Measurements from ENCODE around the gene YIPF3.

DNA sequence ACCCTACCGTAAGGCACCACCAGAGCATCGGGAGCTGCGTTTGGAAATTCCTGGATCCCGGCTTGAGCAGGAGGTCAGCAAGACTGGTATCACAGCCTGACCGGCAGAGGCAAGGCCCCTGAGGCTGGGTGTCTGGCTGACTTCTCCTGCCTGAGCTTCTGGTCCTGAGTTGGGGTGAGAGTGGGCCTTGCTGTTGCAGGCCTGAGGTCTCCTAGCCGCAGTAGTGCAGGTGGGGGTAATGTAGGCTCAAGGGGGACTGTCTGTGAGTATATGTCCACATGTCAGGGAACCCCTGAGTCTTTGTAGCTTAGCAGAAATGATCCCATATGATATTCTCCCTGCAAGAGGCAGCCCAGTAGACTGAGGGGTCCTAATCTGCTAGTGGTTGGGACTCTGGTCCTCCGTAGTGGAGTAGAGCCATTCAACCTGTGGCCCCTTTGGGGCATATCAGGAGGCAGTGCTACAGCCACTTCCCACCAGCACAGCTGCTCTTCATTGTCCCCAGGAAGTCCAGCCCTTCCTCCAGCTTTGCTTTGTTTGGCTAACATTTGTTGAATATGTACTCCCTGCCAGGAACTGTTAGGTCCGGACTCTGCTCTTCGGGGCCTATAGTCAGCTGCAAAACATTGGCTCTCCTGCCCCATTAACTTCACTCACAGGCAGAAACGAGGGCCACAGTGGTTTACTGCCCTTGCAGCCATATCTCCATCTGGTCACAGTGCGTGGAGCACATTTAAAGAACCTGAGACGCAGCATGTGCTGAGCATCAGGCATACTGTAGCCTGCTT, 17.5 kb downstream of the YIPF3 start:
- TF ChIP-seq, protein P1, sequence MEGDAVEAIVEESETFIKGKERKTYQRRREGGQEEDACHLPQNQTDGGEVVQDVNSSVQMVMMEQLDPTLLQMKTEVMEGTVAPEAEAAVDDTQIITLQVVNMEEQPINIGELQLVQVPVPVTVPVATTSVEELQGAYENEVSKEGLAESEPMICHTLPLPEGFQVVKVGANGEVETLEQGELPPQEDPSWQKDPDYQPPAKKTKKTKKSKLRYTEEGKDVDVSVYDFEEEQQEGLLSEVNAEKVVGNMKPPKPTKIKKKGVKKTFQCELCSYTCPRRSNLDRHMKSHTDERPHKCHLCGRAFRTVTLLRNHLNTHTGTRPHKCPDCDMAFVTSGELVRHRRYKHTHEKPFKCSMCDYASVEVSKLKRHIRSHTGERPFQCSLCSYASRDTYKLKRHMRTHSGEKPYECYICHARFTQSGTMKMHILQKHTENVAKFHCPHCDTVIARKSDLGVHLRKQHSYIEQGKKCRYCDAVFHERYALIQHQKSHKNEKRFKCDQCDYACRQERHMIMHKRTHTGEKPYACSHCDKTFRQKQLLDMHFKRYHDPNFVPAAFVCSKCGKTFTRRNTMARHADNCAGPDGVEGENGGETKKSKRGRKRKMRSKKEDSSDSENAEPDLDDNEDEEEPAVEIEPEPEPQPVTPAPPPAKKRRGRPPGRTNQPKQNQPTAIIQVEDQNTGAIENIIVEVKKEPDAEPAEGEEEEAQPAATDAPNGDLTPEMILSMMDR (IDR thresholded peaks at IDR 0.05): no peak
- TF ChIP-seq POLR2A (IDR thresholded peaks at IDR 0.05) (no peak), POLR2AphosphoS5 (IDR thresholded peaks at IDR 0.05) (peak; percentile 77)

All from prostate gland (tissue), 2 donors.